Measurements from ENCODE around the gene COPS7A. TPM values are rescaled to one million over a fixed set of nuclear protein-coding genes. Genes with fewer than 3 reads are reported as not detected.

COPS7A gene, protein sequence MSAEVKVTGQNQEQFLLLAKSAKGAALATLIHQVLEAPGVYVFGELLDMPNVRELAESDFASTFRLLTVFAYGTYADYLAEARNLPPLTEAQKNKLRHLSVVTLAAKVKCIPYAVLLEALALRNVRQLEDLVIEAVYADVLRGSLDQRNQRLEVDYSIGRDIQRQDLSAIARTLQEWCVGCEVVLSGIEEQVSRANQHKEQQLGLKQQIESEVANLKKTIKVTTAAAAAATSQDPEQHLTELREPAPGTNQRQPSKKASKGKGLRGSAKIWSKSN
- total RNA-seq (2022; extraction: Qiagen RNA extraction), result 48.4 to 56.5 TPM (median 55.4 TPM) in 5 replicates

GRCh38 chr12:6723607-6724408, at the start of gene COPS7A:
COPS7A (plus strand) TSS chr12:6724046; CDS start chr12:6724657, 611 bp downstream.

DNA sequence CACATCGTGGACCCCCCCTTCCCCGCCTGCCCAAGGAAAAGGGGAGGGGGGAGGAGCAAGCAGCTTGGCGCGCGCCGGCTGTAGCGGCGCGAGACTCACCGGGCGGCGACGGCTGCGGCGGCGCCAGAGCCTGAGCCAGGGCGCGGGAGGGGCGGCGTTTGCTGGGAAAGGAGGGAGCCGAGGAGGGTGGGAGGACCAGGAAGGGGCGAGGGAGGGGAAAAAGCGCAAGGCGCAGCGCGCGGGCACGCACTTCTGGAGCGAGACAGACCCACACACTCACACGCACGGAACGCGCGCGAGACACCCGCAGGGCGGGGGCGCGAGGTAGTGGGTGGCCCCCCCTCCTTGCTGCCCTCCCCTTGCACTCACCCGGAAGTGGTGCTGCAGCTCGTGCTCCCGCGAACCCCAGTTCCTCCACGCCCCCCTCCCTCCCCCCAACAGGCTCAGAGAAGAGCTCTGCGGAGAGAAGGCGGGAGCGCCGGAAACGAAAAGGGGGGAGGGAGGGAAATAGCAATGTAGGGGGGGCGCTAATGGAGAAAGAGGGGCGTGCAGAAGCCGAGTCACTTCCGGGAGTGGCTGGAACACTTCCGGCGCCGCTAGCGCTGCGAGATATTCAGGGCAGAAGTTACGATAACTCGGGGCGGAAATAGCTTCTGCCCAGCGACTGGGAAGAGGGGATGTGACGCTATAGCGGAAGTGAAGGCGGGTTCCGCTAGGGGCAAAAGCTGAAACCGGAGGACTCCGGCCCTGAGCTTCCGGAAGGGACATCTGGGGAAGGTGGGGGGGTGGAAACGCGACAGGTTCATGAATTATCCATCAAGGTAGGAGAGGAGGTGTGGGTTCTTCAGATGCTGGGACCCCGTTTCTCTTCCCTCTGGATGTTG, 34.6 kb upstream of the COPS7A start, which contains the start of gene ZNF384:
ZNF384 (minus strand) TSS at position 377 of the 884 bp plus-strand sequence. CDS start 9,855 bp downstream, outside the sequence.

DNA sequence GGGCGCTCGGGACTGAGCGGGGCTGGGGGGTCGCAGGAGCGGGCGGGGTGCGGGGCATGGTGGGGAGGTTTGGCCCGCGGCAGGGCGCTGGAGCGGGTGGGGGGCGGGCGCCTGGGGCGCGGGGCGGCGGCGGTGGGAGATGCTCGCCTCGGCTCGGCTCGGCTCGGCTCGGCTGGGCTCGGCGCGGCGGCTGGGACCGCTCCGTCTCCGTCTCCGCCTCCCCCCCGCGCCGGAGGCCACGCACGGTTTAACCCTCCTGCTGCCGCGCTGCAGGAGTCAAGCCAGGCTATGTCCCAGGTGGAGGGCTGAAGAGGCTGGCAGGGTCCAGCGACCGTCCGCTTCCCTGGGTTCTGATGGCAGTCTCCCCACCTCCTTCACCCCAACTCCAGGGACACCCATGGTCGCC, 23.2 kb upstream of the COPS7A start, which contains the start of gene PIANP:
PIANP (minus strand) TSS at position 170 of the 406 bp plus-strand sequence. CDS start 2,754 bp downstream, outside the sequence.

DNA sequence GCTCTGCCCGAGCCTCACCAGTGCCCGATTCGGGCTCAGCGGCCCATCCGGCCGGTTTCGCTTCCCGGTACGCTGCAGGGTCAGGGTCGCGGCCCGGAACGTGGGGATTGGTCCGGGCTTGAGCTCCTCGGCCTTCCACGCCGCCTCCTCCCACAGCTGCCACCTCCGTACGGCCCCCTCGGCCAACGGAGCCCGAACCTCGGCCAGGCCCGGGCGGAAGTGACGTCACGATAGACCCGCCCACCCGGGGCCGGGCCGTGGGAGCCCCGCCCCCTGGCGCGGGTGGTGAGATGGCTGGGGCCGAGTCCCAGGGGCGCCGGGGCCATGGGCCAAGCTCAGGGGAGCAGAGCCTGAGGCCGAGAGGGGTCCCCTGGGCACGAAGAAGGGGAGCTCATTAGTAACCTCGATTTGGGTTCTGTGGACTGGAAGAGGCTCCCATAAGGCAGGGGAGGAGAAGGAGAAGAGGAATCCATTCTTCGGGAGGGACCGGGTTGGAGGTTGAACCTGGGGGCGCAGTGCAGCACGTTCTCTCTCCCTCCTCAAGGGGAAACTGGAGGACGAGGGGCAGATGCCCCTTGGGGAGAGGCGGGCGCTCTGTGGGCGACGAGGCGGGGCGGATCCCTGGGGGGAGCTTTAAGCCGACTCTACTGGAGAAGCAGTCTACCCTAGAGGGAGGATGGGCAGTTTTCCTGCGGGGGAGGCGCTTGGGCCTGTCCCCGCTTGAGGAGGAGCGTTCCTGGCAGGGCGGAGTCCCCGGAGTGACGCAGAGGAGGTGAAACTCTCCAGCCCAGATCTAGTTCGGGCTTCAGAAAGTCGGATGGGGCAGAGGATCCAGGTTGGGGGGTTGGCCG, 29.3 kb downstream of the COPS7A start, which contains the start of gene MLF2:
MLF2 (minus strand) TSS at position 221 of the 851 bp plus-strand sequence. CDS start 807 bp downstream, outside the sequence.

DNA sequence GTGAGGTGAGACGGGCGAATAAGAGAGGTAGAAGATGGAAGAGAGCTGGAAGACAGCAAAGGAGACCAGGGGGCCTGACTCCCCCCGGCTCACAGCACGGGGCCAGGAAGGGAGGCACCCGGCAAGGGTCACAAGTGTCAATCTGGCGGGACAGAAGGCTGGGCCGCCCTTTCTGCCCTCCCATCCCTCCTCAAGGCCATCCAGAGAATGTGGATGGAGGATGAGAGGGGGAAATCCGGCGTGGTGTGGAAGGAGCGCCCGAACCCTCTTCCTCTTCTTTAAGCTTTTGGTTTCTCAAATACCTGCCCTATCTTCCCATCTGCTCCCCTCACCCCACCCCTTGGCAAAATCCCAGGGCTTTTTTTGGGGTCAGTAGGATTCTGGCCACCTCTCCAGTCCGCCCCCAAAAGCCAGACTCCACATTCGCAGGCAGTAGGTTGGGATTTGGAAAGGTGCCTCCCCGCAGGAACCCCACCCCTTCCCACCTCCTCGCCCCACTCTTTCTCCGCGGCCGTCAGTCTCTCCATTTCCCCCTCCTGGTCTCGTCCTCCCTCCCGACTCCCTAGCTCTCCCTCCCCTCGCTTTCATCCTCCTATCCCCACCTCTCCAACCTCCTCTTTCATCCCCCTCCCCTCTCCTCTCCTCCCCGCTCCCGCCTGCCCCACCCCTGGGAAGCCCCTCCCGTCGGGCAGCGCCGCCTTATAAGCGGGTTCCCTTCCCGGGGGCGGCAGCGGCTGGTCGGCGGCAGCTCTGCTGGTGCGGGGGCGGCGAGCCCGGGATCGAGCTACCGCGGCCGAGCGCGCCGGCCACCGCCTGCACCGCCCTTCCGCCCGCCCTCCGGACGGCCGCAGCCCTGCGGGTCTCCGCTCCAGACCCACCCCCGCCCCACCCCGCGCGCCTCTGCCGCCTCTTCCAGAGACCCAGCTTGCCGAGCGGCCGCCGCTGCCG, 42.1 kb downstream of the COPS7A start, which contains the start of gene PTMS:
PTMS (plus strand) TSS at position 730 of the 948 bp plus-strand sequence. CDS start 343 bp downstream, outside the sequence.

GRCh38 chr12:6772331-6772695, 48.5 kb downstream of the COPS7A start, which contains the start of gene LAG3:
LAG3 (plus strand) TSS chr12:6772520; CDS start chr12:6772853, 333 bp downstream.

Other genes starting within 250 kb of the COPS7A start
- gene MRPL51, start 230.8 kb upstream of the COPS7A start, total RNA-seq (2022; extraction: Qiagen RNA extraction), result 256 to 331 TPM (median 322 TPM) in 5 replicates
- 52.3 to 78.1 TPM (median 59.3 TPM) in 5 replicates for gene NCAPD2, start 229.9 kb upstream of the COPS7A start, total RNA-seq (2022; extraction: Qiagen RNA extraction)
- 6,926 to 9,040 TPM (median 8,633 TPM) in 5 replicates for gene GAPDH, start 189.5 kb upstream of the COPS7A start, total RNA-seq (2022; extraction: Qiagen RNA extraction)
- gene IFFO1, start 168.0 kb upstream of the COPS7A start, total RNA-seq (2022; extraction: Qiagen RNA extraction), result 1.6 to 2.5 TPM (median 1.8 TPM) in 5 replicates
- 91.1 to 115 TPM (median 97.7 TPM) in 5 replicates for gene NOP2, start 155.8 kb upstream of the COPS7A start, total RNA-seq (2022; extraction: Qiagen RNA extraction)
- gene CHD4, start 116.7 kb upstream of the COPS7A start, total RNA-seq (2022; extraction: Qiagen RNA extraction), result 55.8 to 82.9 TPM (median 60.2 TPM) in 5 replicates
- gene LPAR5, start 88.1 kb upstream of the COPS7A start, total RNA-seq (2022; extraction: Qiagen RNA extraction), result 0.58 to 1.0 TPM (median 0.70 TPM) in 5 replicates
- 0.18 to 0.56 TPM (median 0.33 TPM) in 3 of 5 replicates, not detected in the others for gene ACRBP, start 76.6 kb upstream of the COPS7A start, total RNA-seq (2022; extraction: Qiagen RNA extraction)
- 11.5 to 19.9 TPM (median 14.3 TPM) in 5 replicates for gene ING4, start 60.9 kb upstream of the COPS7A start, total RNA-seq (2022; extraction: Qiagen RNA extraction)
- 53.8 to 60.6 TPM (median 58.4 TPM) in 5 replicates for gene ZNF384, start 34.7 kb upstream of the COPS7A start, total RNA-seq (2022; extraction: Qiagen RNA extraction)
- gene PIANP, start 23.2 kb upstream of the COPS7A start, total RNA-seq (2022; extraction: Qiagen RNA extraction), result 0.76 to 1.1 TPM (median 0.84 TPM) in 5 replicates
- gene MLF2, start 29.1 kb downstream of the COPS7A start, total RNA-seq (2022; extraction: Qiagen RNA extraction), result 246 to 305 TPM (median 296 TPM) in 5 replicates
- 588 to 898 TPM (median 880 TPM) in 5 replicates for gene PTMS, start 42.3 kb downstream of the COPS7A start, total RNA-seq (2022; extraction: Qiagen RNA extraction)
- gene LAG3, start 48.5 kb downstream of the COPS7A start, total RNA-seq (2022; extraction: Qiagen RNA extraction), result 0.51 to 1.9 TPM (median 1.7 TPM) in 5 replicates
- gene CD4, start 65.5 kb downstream of the COPS7A start, total RNA-seq (2022; extraction: Qiagen RNA extraction), result not detected in 5 replicates
- 0.28 to 0.51 TPM (median 0.38 TPM) in 5 replicates for gene GPR162, start 97.8 kb downstream of the COPS7A start, total RNA-seq (2022; extraction: Qiagen RNA extraction)
- 23.9 to 29.0 TPM (median 26.3 TPM) in 5 replicates for gene P3H3, start 104.4 kb downstream of the COPS7A start, total RNA-seq (2022; extraction: Qiagen RNA extraction)
- 1.0 to 2.0 TPM (median 1.6 TPM) in 5 replicates for gene GNB3, start 116.9 kb downstream of the COPS7A start, total RNA-seq (2022; extraction: Qiagen RNA extraction)
- gene CDCA3, start 127.2 kb downstream of the COPS7A start, total RNA-seq (2022; extraction: Qiagen RNA extraction), result 73.1 to 82.3 TPM (median 77.5 TPM) in 5 replicates
- 71.7 to 88.7 TPM (median 74.7 TPM) in 5 replicates for gene USP5, start 128.1 kb downstream of the COPS7A start, total RNA-seq (2022; extraction: Qiagen RNA extraction)
- gene TPI1, start 143.5 kb downstream of the COPS7A start, total RNA-seq (2022; extraction: Qiagen RNA extraction), result 1,586 to 1,659 TPM (median 1,629 TPM) in 5 replicates
- 27.8 to 35.3 TPM (median 31.2 TPM) in 5 replicates for gene SPSB2, start 149.3 kb downstream of the COPS7A start, total RNA-seq (2022; extraction: Qiagen RNA extraction)
- gene LRRC23, start 180.8 kb downstream of the COPS7A start, total RNA-seq (2022; extraction: Qiagen RNA extraction), result 15.4 to 18.3 TPM (median 17.3 TPM) in 5 replicates
- gene ENO2, start 190.5 kb downstream of the COPS7A start, total RNA-seq (2022; extraction: Qiagen RNA extraction), result 32.5 to 40.3 TPM (median 34.5 TPM) in 5 replicates
- gene ATN1, start 203.9 kb downstream of the COPS7A start, total RNA-seq (2022; extraction: Qiagen RNA extraction), result 60.2 to 72.4 TPM (median 67.4 TPM) in 5 replicates
- gene RNU7-1, start 219.8 kb downstream of the COPS7A start, total RNA-seq (2022; extraction: Qiagen RNA extraction), result not detected in 5 replicates
- gene C12orf57, start 220.0 kb downstream of the COPS7A start, total RNA-seq (2022; extraction: Qiagen RNA extraction), result 256 to 322 TPM (median 309 TPM) in 5 replicates
- 9.5 to 13.3 TPM (median 11.7 TPM) in 5 replicates for gene PTPN6, start 227.3 kb downstream of the COPS7A start, total RNA-seq (2022; extraction: Qiagen RNA extraction)
- 320 to 342 TPM (median 331 TPM) in 5 replicates for gene PHB2, start 246.6 kb downstream of the COPS7A start, total RNA-seq (2022; extraction: Qiagen RNA extraction)
- gene EMG1, start 246.9 kb downstream of the COPS7A start, total RNA-seq (2022; extraction: Qiagen RNA extraction), result 60.1 to 66.2 TPM (median 62.6 TPM) in 5 replicates

Data from A549 treated with Hydrocortisone at 1 μM for 4 hours (cell line).